Fibroblast of villous mesenchyme (primary cell): ENCODE data around the gene NDUFB3. TPM values are rescaled to one million over a fixed set of nuclear protein-coding genes. Genes with fewer than 3 reads are reported as not detected.

Experiments
- DNase-seq: peaks from one replicate; pipeline ENCODE4 v3.0.0-alpha.2; 2010; ENCODE audit warnings: low read depth
- H3K4me3 ChIP-seq: 2 replicates; pipeline ENCODE4 v1.5.1; 2011; ENCODE audit warnings: low read depth, mild to moderate bottlenecking, low read length
- total RNA-seq: library from RNA; depleted of rRNA; stranded (reverse); fragments of >200 nt; gene quantifications from 2 replicates; pipeline ENCODE4 v1.2.3, GENCODE V29; 2012
- TF ChIP-seq, protein P1 (sequence below): IDR thresholded peaks from 2 replicates; pipeline ENCODE4 v1.5.1; 2012; ENCODE audit warnings: low read depth, mild to moderate bottlenecking, low read length; ENCODE audit not compliant: insufficient read depth

The NDUFB3 gene
- total RNA-seq, 1 donor = 54.0 TPM

DNA sequence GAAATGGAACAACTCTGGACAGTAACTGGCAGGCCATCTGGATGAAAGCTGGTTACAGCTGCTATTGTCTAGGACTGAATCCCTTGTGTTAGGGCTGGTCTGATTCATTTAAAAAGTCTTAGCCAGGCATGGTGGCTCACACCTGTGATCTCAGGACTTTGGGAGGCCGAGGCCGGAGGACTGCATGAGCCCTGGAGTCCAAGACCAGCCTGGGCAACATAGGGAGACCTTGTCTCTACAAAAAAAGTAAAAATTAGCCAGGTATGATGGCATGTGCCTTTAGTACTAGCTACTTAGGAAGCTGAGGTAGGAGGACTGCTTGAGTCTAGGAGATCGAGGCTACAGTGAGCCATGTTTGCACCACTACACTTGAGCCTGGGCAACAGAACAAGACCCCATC is 28.7 kb downstream of the NDUFB3 start:
- H3K4me3 ChIP-seq = no peak overlapping the region
- TF ChIP-seq, protein P1, sequence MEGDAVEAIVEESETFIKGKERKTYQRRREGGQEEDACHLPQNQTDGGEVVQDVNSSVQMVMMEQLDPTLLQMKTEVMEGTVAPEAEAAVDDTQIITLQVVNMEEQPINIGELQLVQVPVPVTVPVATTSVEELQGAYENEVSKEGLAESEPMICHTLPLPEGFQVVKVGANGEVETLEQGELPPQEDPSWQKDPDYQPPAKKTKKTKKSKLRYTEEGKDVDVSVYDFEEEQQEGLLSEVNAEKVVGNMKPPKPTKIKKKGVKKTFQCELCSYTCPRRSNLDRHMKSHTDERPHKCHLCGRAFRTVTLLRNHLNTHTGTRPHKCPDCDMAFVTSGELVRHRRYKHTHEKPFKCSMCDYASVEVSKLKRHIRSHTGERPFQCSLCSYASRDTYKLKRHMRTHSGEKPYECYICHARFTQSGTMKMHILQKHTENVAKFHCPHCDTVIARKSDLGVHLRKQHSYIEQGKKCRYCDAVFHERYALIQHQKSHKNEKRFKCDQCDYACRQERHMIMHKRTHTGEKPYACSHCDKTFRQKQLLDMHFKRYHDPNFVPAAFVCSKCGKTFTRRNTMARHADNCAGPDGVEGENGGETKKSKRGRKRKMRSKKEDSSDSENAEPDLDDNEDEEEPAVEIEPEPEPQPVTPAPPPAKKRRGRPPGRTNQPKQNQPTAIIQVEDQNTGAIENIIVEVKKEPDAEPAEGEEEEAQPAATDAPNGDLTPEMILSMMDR = no peak
- no peak for DNase-seq

DNA sequence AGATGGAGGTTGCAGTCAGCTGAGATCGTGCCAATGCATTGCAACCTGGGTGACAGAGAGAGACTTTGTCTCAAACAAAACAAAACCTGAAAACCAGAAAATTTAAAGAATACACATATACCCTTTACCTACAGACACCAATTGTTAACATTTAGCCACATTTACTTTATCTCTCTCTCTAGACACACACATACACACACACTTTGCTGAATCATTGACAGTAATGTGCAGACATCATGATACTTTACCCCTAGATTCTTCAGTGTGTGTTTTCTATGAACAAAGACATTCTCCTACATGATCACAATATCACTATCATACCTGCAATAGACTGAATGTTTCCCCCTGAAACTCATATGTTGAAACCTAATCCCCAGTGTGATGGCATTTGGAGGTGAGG is 34.0 kb downstream of the NDUFB3 start:
- TF ChIP-seq, protein P1 = no peak
- DNase-seq = no peak
- no peak overlapping the region for H3K4me3 ChIP-seq

DNA sequence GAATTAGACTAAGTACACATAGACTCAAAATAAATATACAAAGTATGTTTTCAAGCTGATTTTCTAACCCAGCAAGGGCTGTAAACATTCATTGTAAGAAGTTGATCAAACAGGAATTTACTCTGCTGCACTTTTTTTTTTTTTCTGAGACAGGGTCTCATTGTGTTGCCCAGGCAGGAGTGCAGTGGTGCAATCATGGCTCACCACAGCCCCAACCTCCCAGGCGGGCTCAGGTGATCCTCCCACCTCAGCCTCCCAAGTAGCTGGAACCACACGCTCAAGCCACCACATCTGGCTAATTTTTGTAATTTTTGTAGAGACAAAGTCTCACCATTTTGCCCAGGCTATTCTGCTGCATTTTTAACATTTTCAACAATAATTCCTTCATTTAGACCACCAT is 35.8 kb downstream of the NDUFB3 start:
- DNase-seq = no peak
- TF ChIP-seq, protein P1 = no peak
- no peak overlapping the region for H3K4me3 ChIP-seq

DNA sequence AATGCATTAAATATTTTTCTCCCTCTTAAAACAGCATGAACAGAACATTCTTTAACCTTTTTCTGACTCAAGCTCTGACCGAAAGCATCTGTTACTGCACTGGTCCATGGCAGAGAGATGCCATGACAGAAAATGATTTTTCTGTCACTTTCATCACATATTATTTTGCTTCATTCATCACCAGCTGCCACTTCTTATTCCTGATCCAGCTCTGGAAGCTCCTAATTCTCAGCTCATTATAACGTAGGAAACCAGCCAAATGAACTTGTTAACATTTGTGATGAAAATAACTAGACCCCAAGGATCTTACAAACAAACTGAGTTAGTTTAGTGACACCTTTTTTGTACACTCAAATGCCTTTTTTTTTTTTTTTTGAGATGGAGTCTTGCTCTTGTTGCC is 36.5 kb downstream of the NDUFB3 start:
- DNase-seq = no peak
- TF ChIP-seq, protein P1 = no peak
- H3K4me3 ChIP-seq = no peak overlapping the region

DNA sequence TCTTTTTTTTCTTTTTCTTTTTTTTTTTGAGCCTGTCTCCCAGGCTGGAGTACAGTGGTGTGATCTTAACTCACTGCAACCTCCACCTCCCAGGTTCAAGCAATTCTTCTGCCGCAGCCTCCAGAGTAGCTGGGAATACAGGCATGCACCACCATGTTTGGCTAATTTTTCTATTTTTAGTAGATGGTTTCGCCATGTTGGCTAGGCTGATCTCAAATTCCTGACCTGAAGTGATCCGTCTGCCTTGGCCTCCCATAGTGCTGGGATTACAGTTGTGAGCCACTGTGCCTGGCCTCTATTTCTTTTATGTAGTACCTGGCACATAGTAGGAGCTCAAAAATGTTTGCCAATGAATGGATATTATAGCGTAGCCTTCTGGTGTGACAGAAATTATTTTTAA is 37.4 kb downstream of the NDUFB3 start:
- TF ChIP-seq, protein P1 = no peak
- no peak for DNase-seq
- H3K4me3 ChIP-seq = no peak overlapping the region

DNA sequence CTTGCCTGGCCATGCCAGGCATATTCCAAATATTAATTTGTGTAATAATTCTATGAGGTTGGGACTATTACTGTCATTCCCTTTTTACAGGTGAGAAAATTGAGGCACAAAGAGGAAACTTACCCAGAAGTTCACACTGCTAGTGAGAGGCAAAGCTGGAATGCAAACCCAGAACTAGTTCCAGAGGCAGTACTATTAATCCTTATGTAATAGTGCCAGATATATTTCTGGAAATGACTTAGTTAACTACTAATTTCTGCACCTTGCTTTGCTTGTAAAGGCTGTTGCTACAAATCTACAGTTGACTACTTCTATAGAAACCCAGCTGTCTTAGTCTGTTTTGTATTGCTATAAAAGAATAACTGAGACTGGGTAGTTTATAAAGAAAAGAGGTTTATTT is 38.8 kb downstream of the NDUFB3 start:
- DNase-seq = no peak
- no peak overlapping the region for H3K4me3 ChIP-seq
- TF ChIP-seq, protein P1 = no peak

DNA sequence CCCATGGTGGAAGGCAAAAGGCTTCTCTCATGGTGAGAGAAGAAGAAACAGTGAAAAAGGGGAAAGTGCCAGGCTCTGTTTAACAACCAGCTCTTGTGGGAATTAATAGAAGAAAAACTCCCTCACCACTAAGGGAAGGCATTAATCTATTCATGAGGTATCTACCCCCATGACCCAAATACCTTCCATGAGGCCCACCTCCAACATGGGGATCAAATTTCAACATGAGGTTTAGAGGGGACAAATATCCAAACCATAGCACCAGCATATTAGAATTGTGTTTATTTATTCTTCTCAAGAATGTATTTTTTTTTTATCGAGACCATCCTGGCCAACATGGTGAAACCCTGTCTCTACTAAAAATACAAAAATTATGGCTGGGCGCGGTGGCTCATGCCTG is 39.3 kb downstream of the NDUFB3 start:
- H3K4me3 ChIP-seq = no peak overlapping the region
- TF ChIP-seq, protein P1 = no peak
- no peak for DNase-seq
